GM21390 (cell line): Measurements from ENCODE around the gene PKP2.
"Not testable (repeated sequence)": the region's sequence is repeated elsewhere in the genome, so short reads cannot be mapped to it uniquely, and the experiment has no call there.

ENCODE experiments used
- ATAC-seq: cut with Tn5 transposase; IDR thresholded peaks from one replicate; pipeline ENCODE4 v1.9.1; 2021; ENCODE audit not compliant: unreplicated experiment

The PKP2 gene

DNA sequence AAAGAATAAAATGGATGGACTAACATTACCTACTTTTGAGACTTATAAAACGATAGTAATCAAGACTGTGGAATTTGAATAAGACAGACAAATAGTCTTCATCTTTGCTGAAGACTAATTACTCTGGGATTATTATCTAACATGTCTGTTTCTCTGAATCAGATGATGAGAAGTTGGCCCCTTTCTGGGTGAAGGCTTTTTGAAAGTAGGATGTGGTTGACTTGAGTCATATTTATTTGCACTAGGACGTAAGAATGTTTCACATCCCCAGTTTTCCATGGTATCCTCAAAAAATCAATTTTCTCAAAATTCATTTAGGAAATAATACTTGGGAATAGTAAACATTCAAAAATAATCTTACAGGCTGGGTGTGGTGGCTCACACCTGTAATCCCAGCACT, 31.8 kb downstream of the PKP2 start:
- ATAC-seq = no peak

DNA sequence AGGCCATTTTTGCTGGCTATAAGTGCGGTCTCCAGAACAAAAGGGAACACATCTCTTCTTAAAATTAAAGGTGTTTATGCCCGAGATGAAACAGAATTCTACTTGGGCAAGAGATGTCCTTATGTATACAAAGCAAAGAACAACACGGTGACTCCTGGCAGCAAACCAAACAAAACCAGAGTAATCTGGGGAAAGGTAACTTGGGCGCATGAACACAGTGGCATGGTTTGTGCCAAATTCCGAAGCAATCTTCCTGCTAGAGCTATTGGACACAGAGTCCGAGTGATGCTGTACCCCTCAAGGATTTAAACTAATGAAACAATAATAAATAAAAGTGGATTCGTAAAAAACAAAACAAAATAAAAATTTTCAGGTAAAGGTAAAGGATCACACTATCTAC, 33.4 kb downstream of the PKP2 start:
- no peak for ATAC-seq

DNA sequence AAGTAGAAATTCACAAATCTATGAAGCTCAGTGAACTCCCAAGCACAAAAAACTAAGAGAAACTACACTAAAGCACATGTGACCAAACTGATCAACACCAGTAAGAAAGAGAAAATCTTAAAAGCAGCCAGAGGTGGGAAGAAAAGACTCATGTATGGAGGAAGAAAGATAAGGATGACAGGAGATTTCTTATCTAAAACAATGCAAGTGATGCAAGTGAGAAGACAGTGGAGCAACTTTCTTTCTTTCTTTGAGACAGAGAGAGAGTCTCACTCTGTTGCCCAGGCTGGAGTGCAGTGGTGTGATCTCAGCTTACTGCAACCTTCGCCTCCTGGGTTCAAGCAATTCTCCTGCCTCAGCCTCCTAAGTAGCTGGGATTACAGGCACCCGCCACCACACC, 34.9 kb downstream of the PKP2 start:
- not testable (repeated sequence) for ATAC-seq

- ATAC-seq = no peak
Observed at GRCh38 chr12:32860192-32860591, 36.4 kb downstream of the PKP2 start.

DNA sequence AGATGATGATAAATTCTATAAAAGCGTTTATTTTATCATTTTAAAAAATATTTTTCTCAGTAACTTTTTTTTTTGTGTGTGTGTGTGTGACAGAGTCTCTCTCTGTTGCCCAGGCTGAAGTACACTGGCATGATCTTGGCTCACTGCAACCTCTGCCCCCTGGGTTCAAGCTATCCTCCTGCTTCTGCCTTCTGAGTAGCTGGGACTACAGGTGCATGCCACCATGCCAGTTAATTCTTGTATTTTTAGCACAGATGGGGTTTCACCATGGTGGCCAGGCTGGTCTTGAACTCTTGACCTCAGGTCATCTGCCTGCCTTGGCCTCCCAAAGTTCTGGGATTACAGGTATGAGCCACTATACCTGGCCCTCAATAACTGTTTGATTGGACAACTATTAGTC, 37.2 kb downstream of the PKP2 start:
- ATAC-seq = no peak

DNA sequence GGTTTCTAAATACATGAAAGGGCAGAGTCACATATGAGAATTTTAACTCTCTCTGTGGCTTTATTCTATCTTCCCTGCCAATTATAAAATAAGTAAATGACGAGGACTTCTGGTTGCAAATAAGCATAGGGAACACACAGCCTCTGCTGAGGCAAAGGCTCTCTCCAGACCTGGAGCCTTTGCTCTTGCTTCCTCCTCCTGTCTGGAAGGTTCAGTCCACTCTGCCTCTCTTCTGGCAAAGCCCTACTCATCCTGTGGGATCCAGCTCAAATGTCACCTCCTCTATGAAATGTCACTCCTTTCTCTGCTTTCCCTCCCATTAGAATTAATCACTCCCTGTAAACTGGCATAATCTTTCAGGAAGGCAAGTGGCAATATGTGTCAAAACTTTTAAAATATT, 41.9 kb downstream of the PKP2 start:
- no peak for ATAC-seq

DNA sequence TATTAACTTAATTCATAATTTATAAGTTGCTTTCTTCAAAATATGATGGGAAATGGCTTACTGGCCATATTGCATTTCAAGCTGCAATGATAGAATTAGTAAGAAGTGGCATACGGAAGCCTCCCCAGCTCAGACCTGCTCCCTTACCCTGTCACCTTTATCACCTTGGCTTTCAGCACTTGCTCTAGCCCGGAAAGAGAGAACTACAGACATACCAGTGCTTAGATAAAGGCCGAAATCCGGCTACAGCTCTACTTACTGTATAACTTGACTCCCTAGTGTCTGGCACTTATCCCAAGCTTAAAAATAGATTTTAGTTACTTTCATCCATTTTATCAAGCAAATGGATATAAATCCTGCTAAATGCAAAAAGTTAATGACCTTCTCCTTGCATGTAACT, 42.5 kb downstream of the PKP2 start:
- no peak for ATAC-seq

DNA sequence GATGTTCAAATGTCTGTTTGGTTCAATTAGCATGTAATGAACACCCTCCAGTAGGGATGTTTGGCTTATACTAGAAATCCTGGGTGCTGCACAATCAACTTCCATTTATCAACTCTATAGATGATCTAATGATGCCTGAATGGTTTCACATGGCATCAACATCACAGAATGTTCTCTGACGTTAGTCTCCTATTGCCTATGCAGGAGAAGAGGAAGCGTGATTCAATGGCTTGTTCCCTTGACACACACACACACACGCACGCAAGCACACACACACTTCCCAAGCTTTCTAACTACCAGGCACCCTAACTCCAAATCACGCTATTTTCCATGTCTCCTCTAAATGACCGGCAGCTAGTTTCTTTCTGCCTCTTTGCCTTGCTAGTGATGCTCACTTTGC, 49.3 kb downstream of the PKP2 start:
- ATAC-seq = no peak

- ATAC-seq = no peak
Observed at GRCh38 chr12:32846053-32846452, 50.5 kb downstream of the PKP2 start.

GRCh38 chr12:32843528-32844095, 53.0 kb downstream of the PKP2 start:
- no peak for ATAC-seq

- ATAC-seq = no peak
Observed at GRCh38 chr12:32841061-32841460, 55.5 kb downstream of the PKP2 start.

DNA sequence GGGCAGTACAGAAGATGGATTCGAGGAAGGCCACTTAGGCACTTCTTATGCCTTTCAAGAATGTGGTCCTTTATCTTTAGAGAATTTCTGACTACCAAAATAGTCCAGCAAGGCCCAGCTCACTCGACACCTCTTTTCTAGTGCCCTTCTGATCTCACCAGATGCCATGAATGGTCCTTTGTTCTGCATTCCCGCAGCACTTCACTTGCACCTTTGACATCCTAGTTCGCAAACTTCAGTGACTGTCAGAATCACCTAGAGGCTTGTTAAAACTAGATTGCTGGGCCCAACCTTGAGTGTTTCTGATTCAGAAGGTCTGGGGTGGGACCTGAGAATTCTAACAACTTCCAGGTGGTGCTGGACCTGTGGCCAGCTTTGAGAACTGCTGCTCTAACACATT, 56.7 kb downstream of the PKP2 start:
- no peak for ATAC-seq

DNA sequence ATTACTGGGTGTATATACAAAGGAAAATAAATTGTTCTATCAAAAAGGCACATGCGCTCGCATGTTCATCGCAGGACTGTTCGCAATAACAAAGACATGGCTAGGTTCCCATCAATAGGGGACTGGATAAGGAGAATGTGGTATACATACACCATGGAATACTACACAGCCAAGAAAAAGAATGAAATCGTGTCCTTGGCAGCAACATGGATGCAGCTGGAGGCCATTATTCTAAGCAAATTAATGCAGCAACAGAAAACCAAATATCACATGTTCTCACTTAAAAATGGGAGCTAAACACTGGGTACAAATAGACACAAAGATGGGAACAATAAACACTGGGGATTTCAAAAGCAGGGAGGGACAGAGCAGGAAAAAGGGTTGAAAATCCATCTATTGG, 58.6 kb downstream of the PKP2 start:
- ATAC-seq = no peak

- ATAC-seq = no peak
Observed at GRCh38 chr12:32836710-32837109, 59.9 kb downstream of the PKP2 start.

- no peak for ATAC-seq
Observed at GRCh38 chr12:32834122-32834521, 62.5 kb downstream of the PKP2 start.

DNA sequence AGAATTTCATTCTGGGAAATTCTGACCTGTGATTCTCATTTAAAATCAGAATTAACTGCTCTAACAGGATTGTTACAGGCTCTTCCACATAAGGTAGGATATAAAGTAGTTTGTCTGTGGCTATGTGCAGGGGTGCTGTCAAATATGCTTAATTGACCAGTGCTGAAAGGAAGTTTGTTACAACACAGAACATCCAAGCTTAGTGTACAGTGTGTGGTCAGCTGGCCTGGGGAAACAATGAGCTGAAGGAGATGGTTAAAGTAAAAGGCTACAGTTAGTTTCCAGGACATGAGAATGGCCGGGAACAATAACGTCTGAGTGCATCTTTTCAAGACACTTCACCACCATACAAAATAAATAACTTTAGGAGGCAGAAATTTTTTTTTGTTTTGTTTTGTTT, 68.0 kb downstream of the PKP2 start:
- ATAC-seq = no peak

DNA sequence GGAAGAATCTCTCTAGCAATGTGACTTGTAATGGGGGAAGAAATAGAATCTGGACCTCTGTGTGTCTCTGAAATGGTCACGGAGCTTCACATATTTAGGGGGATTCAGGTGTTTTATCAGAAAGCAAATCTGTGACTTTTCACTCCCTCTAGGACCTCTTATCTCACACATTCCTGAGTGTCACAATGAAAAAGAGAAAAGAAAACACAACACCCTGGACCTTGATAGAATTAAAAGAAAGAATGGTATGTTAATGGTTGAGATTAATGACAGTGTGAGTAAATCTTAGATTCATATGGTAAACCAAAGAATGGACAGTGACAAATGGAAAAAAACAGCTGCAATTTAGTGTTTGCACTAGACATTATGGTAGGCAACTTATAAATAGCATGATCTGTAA, 68.5 kb downstream of the PKP2 start:
- ATAC-seq = no peak

DNA sequence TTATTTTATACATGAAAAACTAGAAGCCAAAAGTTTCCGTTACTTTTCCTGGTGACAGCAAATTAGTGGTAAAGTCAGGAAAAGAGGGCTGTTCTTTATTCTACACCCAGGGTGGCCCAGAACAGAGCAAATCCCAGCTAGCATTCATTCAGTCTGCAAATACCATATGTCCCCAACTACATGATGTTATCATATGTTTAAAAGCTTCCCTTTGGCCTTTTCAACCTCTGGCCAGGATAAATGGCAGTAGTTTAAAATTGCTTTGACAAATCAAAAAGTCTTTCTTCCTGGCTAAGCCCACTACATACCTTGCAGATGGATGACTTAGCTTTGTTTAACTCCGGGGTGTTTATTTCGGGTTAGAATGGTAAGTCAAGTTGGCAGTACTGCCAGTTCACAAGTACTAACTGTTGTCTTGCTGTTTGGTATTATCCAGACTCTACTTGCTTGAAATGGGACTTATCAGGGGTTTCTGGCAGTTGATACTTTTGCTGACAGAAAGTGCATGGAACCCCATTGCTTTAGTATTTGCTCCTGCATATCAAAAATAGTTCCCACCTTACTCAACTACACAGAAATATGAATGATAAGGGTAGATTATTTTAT, 69.7 kb downstream of the PKP2 start:
- ATAC-seq = no peak

- no peak for ATAC-seq
Observed at GRCh38 chr12:32824596-32824995, 72.0 kb downstream of the PKP2 start.

DNA sequence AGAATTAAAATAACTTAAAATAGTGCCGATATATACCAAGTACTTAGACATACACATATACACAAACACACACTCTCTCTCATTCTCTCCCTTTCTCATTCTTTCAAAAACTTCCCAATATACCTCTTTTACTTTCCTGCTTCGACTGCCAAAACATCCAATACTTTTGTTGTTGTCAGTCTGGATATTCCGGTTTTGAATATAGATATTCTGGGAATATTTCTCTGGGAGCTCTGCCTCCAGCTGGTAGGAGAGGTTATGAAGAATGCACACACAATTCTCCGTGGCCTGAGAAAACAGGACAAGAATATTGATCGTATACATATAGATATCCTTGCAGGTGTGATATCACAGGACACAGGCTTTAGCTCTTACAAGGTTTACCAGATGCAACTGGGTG, 74.2 kb downstream of the PKP2 start:
- no peak for ATAC-seq

GRCh38 chr12:32821710-32822109, 74.9 kb downstream of the PKP2 start:
- no peak for ATAC-seq

- no peak for ATAC-seq
Observed at GRCh38 chr12:32821293-32821692, 75.3 kb downstream of the PKP2 start.

GRCh38 chr12:32820376-32820931, 76.1 kb downstream of the PKP2 start:
- ATAC-seq = no peak
